Chondrocyte (in vitro differentiated cells): ENCODE results near the gene ARMC3. TPM values are rescaled to one million over a fixed set of nuclear protein-coding genes. Genes with fewer than 3 reads are reported as not detected.
A peak's percentile ranks its signal among the peaks of the same experiment; 100 is the strongest.
"Not testable (repeated sequence)": the region's sequence is repeated elsewhere in the genome, so short reads cannot be mapped to it uniquely, and the experiment has no call there.

Experiments
- DNase-seq: peaks from one replicate; pipeline ENCODE4 v3.0.0; 2021; ENCODE audit warnings: mixed read lengths, low spot score
- H3K27ac Mint-ChIP-seq: one replicate; pipeline ENCODE4 v1.8.0; 2021; ENCODE audit warnings: mild to moderate bottlenecking, moderate library complexity, mixed read lengths; ENCODE audit not compliant: unreplicated experiment
- H3K27me3 Mint-ChIP-seq: 2 replicates; pipeline ENCODE4 v1.8.0; 2021; ENCODE audit warnings: low read depth, mixed read lengths
- H3K36me3 Mint-ChIP-seq: 2 replicates; pipeline ENCODE4 v1.8.0; 2021; ENCODE audit warnings: low read depth, mixed read lengths
- H3K4me1 Mint-ChIP-seq: 2 replicates; pipeline ENCODE4 v1.8.0; 2021; ENCODE audit warnings: low read depth, mild to moderate bottlenecking, mixed read lengths
- H3K4me3 Mint-ChIP-seq: one replicate; pipeline ENCODE4 v1.8.0; 2021; ENCODE audit warnings: mild to moderate bottlenecking, moderate library complexity, mixed read lengths; ENCODE audit not compliant: unreplicated experiment
- H3K9me3 Mint-ChIP-seq: 2 replicates; pipeline ENCODE4 v1.8.0; 2021; ENCODE audit warnings: low read depth, mixed read lengths
- CTCF ChIP-seq: fragments of 200-600 bp; sonication (generic); IDR thresholded peaks from 2 replicates; pipeline ENCODE4 v1.5.0; 2021; ENCODE audit warnings: antibody characterized with exemption, mild to moderate bottlenecking, moderate library complexity
- total RNA-seq: library from RNA; stranded (reverse); gene quantifications from 3 replicates; pipeline ENCODE4 v1.2.1, GENCODE V29; 2021

ARMC3 gene
- total RNA-seq, 1 donor from 2014 or later, result 0.27 TPM

GRCh38 chr10:23060918-23061317 is 133.1 kb downstream of the ARMC3 start:
- Mint-ChIP-seq H3K27me3 (peaks cover 2% of the 10 kb centered on the region), H3K36me3 (peaks cover 2% of the 10 kb centered on the region), H3K27ac (no peak overlapping the region), H3K4me1 (peaks cover 12% of the 10 kb centered on the region), H3K9me3 (peaks cover 14% of the 10 kb centered on the region), H3K4me3 (no peak overlapping the region)
- no peak for TF ChIP-seq CTCF
- no peak for DNase-seq

DNA sequence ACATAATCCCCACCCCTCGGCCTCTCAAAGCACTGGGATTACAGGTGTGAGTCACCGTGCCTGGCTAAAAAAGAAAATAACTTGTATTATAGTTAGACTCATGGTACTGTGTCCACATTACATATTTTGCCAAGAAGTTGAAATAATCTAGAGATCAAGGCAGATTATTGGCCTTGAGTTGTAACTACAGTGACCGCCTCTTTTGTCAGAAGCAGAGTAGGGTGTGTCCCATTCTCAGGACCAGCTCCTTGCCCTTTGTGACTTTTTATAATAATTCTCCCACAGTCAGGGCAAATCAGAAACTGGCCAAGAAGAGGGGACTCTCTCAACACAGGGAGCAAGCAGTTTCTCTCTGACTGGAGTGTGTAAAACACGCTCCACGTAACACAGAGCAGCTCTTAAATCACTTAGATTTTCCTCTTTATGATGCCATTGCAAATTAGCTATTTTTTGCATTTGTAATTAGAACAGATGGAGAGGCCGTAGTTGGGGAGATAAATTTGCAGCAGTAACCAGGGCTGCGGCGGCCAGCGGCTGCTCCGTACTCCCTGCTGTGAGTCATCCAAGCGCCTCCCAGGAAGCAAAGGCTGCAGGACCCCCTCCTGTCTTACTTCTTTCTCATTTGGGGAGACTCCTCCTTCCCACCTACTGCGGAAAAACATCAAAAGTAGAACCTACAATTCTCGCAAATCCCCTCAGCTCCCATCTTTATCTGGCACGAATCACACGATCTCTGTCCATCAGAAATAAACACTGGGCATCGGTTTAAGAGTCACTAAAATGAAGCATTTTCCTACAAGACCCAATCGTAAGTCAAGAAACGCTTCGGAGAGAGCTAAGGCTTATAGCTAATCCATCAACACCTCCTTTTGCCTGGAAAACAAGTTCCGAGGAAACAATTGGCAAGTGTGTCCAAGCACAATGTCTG is 135.5 kb downstream of the ARMC3 start:
- Mint-ChIP-seq H3K36me3 (peaks cover 2% of the 10 kb centered on the region), H3K4me1 (peaks cover 18% of the 10 kb centered on the region), H3K4me3 (no peak overlapping the region), H3K27me3 (peaks cover 2% of the 10 kb centered on the region), H3K9me3 (peaks cover 14% of the 10 kb centered on the region), H3K27ac (no peak overlapping the region)
- no peak for DNase-seq
- TF ChIP-seq CTCF, result no peak

DNA sequence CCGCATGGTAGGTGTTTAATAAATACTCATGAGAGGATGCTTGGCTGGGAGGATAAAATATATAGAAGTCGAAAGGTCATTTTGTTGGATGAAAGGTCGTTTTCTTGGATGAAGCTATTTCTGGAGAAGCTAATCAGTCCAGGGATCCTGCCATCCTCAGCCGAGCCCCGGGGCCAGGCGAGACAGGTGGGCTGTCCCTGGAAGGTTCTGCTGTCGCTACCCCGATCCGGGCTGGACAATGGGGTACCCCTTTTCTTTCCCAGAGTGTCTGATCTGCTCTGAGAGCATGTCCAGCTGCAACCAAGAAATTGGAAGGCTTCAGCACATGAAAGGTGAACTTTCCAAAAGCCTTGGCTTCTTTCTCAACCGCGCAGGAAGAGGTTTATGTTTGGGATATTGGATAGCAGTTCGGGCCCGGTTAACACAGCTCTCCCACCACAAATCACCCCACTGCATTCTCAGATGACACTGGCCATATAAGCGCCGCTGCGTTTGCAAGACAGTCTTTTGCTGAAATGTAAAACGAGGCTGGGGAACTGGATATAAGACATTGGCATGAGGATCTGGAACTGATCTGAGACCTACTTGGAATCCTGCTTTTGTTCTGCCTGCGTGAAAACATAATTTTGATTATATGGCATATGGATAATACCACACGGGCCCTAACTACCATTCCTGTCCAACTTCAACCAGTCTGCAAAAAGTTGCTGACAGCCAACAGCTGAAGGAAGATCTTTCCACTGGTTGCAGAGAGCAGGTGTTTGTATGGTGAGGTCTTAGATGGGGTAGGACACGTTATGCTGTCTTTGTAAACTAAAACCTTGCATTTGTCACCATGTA is 136.3 kb downstream of the ARMC3 start:
- DNase-seq, result no peak
- no peaks in the 10 kb centered on the region for H3K27me3 Mint-ChIP-seq
- H3K36me3 Mint-ChIP-seq, result no peaks in the 10 kb centered on the region
- peaks cover 19% of the 10 kb centered on the region for H3K4me1 Mint-ChIP-seq
- no peak overlapping the region for H3K4me3 Mint-ChIP-seq
- TF ChIP-seq CTCF, result no peak
- H3K9me3 Mint-ChIP-seq, result peaks cover 8% of the 10 kb centered on the region
- no peak overlapping the region for H3K27ac Mint-ChIP-seq

DNA sequence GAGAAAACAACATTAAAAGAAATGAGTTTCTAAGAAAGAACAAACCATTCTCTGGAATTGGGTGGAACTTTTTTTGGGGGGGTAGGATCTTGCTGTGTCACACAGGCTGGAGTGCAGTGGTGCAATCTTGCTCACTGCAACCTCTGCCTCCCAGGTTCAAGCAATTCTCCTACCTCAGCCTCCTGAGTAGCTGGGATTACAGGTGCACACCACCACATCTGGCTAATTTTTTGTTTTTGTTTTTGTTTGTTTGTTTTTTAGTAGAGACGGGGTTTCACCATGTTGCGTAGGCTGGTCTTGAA is 136.9 kb downstream of the ARMC3 start:
- DNase-seq, H3K27ac Mint-ChIP-seq, H3K36me3 Mint-ChIP-seq, H3K9me3 Mint-ChIP-seq, H3K27me3 Mint-ChIP-seq, H3K4me3 Mint-ChIP-seq: not testable (repeated sequence)
- H3K4me1 Mint-ChIP-seq, result peaks cover 19% of the 10 kb centered on the region

DNA sequence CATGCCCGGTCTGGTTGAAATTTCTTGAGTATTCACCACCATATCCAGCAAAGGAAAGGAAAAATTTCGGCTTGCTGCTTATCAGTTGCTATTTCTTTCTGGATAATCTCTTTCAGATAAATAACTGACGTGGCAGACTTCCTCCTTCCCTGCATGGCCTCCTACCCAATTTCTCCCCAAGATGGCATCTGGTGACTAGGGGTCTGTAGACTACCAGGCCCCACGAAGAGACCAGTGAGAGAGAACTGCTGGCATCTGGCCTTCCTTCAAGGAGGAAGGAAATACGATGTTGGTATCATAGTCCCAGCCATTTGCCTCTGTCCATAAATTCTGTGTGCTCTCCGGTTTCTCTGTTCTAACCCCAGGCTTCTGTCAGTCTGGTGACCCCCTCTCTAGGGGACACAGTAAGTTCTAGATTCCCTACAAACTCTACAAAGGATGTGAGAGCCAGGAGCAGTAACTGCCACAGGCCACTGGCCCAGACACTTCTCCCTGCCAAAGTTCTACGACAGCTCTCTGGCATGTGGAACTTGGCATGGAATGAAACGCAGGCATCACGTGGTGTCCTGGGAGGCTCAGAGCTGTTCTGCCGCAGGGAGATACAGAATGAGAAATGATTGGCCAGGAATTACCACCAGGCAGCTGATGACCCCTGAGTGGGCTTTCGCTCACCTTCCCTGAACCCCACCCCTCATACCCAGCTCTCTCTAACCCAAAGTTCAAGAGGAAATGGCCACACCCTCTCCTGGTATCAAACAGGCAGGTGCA is 137.5 kb downstream of the ARMC3 start:
- Mint-ChIP-seq H3K4me1 (peaks cover 19% of the 10 kb centered on the region), H3K4me3 (no peak overlapping the region), H3K36me3 (no peaks in the 10 kb centered on the region), H3K27me3 (no peaks in the 10 kb centered on the region), H3K9me3 (no peaks in the 10 kb centered on the region), H3K27ac (peak overlapping the region; percentile 89)
- DNase-seq, result no peak
- TF ChIP-seq CTCF, result no peak
